ENCODE data around the gene RAP2B.
"Not testable (repeated sequence)": the region's sequence is repeated elsewhere in the genome, so short reads cannot be mapped to it uniquely, and the experiment has no call there.

RAP2B gene

GRCh38 chr3:153193786-153194476, 31.9 kb downstream of the RAP2B start:
- DNase-seq (ENCODE audit: low read depth in 2 of 2): not testable (repeated sequence)

GRCh38 chr3:153195349-153195879, 33.4 kb downstream of the RAP2B start:
- DNase-seq (ENCODE audit: low read depth in 2 of 2): no peak

- DNase-seq (ENCODE audit: low read depth in 2 of 2): no peak
Measured at GRCh38 chr3:153209596-153209995, 47.6 kb downstream of the RAP2B start.

GRCh38 chr3:153210146-153210545, 48.1 kb downstream of the RAP2B start:
- no peak for DNase-seq (ENCODE audit: low read depth in 2 of 2)

DNA sequence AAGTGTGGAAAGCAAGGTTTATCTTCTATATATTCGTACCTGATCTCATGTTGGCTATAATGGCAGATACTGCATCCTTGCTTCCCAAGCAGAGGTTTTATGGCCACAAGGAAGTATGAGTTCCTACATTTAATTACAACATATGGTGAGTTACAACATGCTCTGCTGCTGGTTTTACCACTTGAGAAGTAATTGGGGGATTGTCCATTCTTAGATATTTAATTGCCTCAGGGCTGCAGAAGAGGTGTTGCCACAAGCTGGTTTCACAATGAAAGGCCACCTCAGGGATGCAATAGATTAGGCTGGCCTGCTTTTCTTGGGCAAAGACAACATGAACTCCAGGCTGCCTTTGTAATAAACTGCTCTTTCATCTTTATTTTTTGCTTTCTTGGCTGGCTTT, 48.6 kb downstream of the RAP2B start:
- DNase-seq (ENCODE audit: low read depth in 2 of 2): no peak

GRCh38 chr3:153215497-153215896, 53.5 kb downstream of the RAP2B start:
- DNase-seq (ENCODE audit: low read depth in 2 of 2): no peak

DNA sequence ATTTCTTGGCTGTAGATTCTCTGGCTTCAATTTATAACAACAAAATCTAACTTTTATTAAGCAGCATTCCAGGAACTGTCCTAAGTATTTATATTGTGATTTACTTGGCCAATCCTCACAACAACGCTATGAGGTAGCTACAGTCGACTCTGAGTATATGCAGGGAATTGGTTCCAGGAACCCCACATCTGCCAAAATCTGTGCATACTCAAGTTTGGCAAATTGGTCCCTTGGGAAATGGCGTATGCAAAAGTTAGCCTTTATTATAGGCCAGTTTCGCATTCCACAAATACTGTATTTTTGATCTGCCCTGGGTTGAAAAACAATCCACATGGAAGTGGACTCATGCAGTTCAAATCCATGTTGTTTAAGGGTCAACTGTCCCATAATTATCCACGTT, 53.9 kb downstream of the RAP2B start:
- DNase-seq (ENCODE audit: low read depth in 2 of 2): no peak

GRCh38 chr3:153216928-153217327, 54.9 kb downstream of the RAP2B start:
- DNase-seq (ENCODE audit: low read depth in 2 of 2): no peak

DNA sequence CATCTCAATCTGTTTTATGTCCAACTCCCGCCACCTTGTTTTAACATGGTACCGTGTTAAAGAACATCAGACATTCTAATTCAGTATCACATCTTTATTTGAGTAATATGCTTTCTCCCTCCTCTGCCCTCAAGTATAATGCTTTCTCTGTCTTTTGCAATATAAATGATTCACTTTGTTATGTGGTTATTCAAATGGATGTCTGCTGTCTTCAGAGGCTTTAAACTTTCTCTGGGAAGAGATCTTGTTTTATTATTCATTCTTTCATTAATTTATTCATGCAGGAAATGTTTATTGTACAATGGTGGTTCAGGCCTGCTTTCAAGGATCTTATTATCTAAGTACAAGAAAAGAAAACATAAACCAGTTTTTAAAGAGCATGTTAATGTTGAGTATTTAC, 57.1 kb downstream of the RAP2B start:
- DNase-seq (ENCODE audit: low read depth in 2 of 2): no peak

Measured in stimulated activated CD8-positive, alpha-beta memory T cell treated with anti-CD3 and anti-CD28 coated beads, Interleukin-2, amount 100 ng/mL, for 48 hours (primary cell).